Gastrocnemius medialis (tissue), 4 donors: Measurements from ENCODE around the gene ITPR1. TPM values are rescaled to one million over a fixed set of nuclear protein-coding genes. Genes with fewer than 3 reads are reported as not detected.

Source experiments
- ATAC-seq, 2 donors: fragments of 150-250 bp; one replicate each; pipeline ENCODE4 v1.9.1; 2016
- DNase-seq, 2 donors: peaks; one replicate each; pipeline ENCODE4 v3.0.0-alpha.2; 2019
- H3K27ac ChIP-seq, 4 donors: fragments of 200-600 bp; sonication (generic); 1 replicate in 1 of 4; 2 replicates in 3 of 4; pipeline ENCODE4 v1.5.1; 2016 to 2018; ENCODE audit warnings: mild to moderate bottlenecking in 2 of 4, moderate library complexity in 1 of 4
- H3K27me3 ChIP-seq, 3 donors: fragments of 200-600 bp; sonication (generic) in 2 of 3; 1 replicate in 1 of 3; 2 replicates in 2 of 3; pipeline versions ENCODE4 v1.5.1 to v1.6.0; 2016 to 2019; ENCODE audit warnings: mild to moderate bottlenecking in 1 of 3, moderate library complexity in 1 of 3
- H3K36me3 ChIP-seq, 2 donors: fragments of 200-600 bp; sonication (generic) in 1 of 2; one replicate each; pipeline ENCODE4 v1.5.1; 2017 to 2018
- H3K4me1 ChIP-seq, 2 donors: fragments of 200-600 bp; sonication (generic) in 1 of 2; one replicate each; pipeline ENCODE4 v1.5.1; 2016 to 2017; ENCODE audit warnings: mild to moderate bottlenecking in 2 of 2
- H3K4me3 ChIP-seq, 4 donors: fragments of 200-600 bp; sonication (generic) in 3 of 4; 1 replicate in 1 of 4; 2 replicates in 3 of 4; pipeline ENCODE4 v1.5.1; 2016 to 2019; ENCODE audit warnings: mild to moderate bottlenecking in 2 of 4
- H3K9me3 ChIP-seq, 3 donors: fragments of 200-600 bp; sonication (generic) in 2 of 3; 1 replicate in 1 of 3; 2 replicates in 2 of 3; pipeline ENCODE4 v1.5.1; 2016 to 2019
- CTCF ChIP-seq, 5 experiments: fragments of 450-650 bp in 3 of 5; fragments of 200-600 bp in 2 of 5; sonication (generic) in 2 of 5; IDR thresholded peaks in 4 of 5; conservative IDR thresholded peaks in 1 of 5; 1 replicate in 4 of 5; 2 replicates in 1 of 5; pipeline ENCODE4 v1.5.1; 2016 to 2019; ENCODE audit warnings: antibody characterized with exemption in 5 of 5, mild to moderate bottlenecking in 3 of 5, moderate library complexity in 3 of 5
- POLR2A ChIP-seq, 2 donors: fragments of 450-650 bp; IDR thresholded peaks; one replicate each; pipeline ENCODE4 v1.6.1; 2017; ENCODE audit warnings: antibody characterized with exemption in 2 of 2, mild to moderate bottlenecking in 2 of 2, moderate library complexity in 2 of 2
- in situ Hi-C, 4 donors: fragments of 200-750 bp; cut with MboI; loops; one replicate each; pipeline versions ENCODE4 v1.15.0 to v1.8.0; 2017; ENCODE audit warnings: low sequenced_read_pairs in 4 of 4
- intact Hi-C: fragments of 100-400 bp; cut with DNase I; formaldehyde crosslinking; loops from one replicate; pipeline ENCODE4 v1.15.1; 2023; ENCODE audit warnings: low total_unique reads
- total RNA-seq, 4 donors: library from RNA; depleted of rRNA; stranded (reverse); fragments of >200 nt; gene quantifications; one replicate each; pipeline versions ENCODE4 v1.1.0 to v1.2.3, GENCODE V29; 2016

ITPR1 gene
- total RNA-seq, 4 donors from 2014 or later = 5.5 to 21.7 (median 11.3) TPM

GRCh38 chr3:4772171-4772804 lies 279.1 kb downstream of the ITPR1 start:
- in situ Hi-C loops (no loop called here), intact Hi-C loops (loop anchor here (2.0 kb wide), 1 partner anchor 37 kb away; no protein-coding TSS in a partner anchor)
- ATAC-seq (peak; percentile 94 to 95), DNase-seq (peak; percentile 72 to 87)
- no peak overlapping the region for H3K4me3 ChIP-seq
- no peaks in the 10 kb centered on the region for H3K27me3 ChIP-seq
- peak overlapping the region; percentile 77 to 83 (median 82) for H3K27ac ChIP-seq
- H3K36me3 ChIP-seq = no peaks in the 10 kb centered on the region
- peaks cover 36 to 45% of the 10 kb centered on the region in 2 donors for H3K4me1 ChIP-seq
- TF ChIP-seq POLR2A (IDR thresholded peaks at IDR 0.05) (no peak), CTCF (IDR thresholded peaks at IDR 0.05 in 4 of 5, conservative IDR thresholded peaks at IDR 0.05 in 1 of 5) (no peak)
- no peaks in the 10 kb centered on the region for H3K9me3 ChIP-seq

- Histone ChIP-seq H3K4me3 (no peak overlapping the region), H3K27me3 (no peaks in the 10 kb centered on the region), H3K9me3 (no peaks in the 10 kb centered on the region), H3K36me3 (no peaks in the 10 kb centered on the region), H3K27ac (peak overlapping the region; percentile 77 to 83 (median 82)), H3K4me1 (peaks cover 36 to 47% of the 10 kb centered on the region in 2 donors)
- intact Hi-C loops = loop anchor here (2.0 kb wide), 1 partner anchor 36 kb away; no protein-coding TSS in a partner anchor
- TF ChIP-seq CTCF (IDR thresholded peaks at IDR 0.05 in 4 of 5, conservative IDR thresholded peaks at IDR 0.05 in 1 of 5) (no peak), POLR2A (IDR thresholded peaks at IDR 0.05) (no peak)
- DNase-seq (no peak), ATAC-seq (no peak)
- in situ Hi-C loops = no loop called here
Measured at GRCh38 chr3:4772858-4773257, 279.7 kb downstream of the ITPR1 start.

GRCh38 chr3:4773583-4773982 lies 280.4 kb downstream of the ITPR1 start:
- ATAC-seq = no peak
- Histone ChIP-seq H3K27ac (peak overlapping the region in 2 of 4 donors; percentile 77 to 83), H3K27me3 (no peaks in the 10 kb centered on the region), H3K9me3 (no peaks in the 10 kb centered on the region), H3K36me3 (no peaks in the 10 kb centered on the region), H3K4me3 (no peak overlapping the region), H3K4me1 (peaks cover 36 to 47% of the 10 kb centered on the region in 2 donors)
- intact Hi-C loops = loop anchor here (2.0 kb wide), 1 partner anchor 35 kb away; no protein-coding TSS in a partner anchor
- in situ Hi-C loops = no loop called here
- TF ChIP-seq CTCF (IDR thresholded peaks at IDR 0.05 in 4 of 5, conservative IDR thresholded peaks at IDR 0.05 in 1 of 5) (no peak), POLR2A (IDR thresholded peaks at IDR 0.05) (no peak)
- DNase-seq = no peak

GRCh38 chr3:4774531-4774930 lies 281.4 kb downstream of the ITPR1 start:
- DNase-seq (no peak), ATAC-seq (no peak)
- no peak overlapping the region for H3K4me3 ChIP-seq
- H3K4me1 ChIP-seq = peaks cover 36 to 47% of the 10 kb centered on the region in 2 donors
- H3K9me3 ChIP-seq = no peaks in the 10 kb centered on the region
- H3K36me3 ChIP-seq = no peaks in the 10 kb centered on the region
- in situ Hi-C loops = no loop called here
- intact Hi-C loops = no loop called here
- no peak overlapping the region for H3K27ac ChIP-seq
- no peaks in the 10 kb centered on the region for H3K27me3 ChIP-seq
- TF ChIP-seq POLR2A (IDR thresholded peaks at IDR 0.05) (no peak), CTCF (IDR thresholded peaks at IDR 0.05 in 4 of 5, conservative IDR thresholded peaks at IDR 0.05 in 1 of 5) (no peak)
